ENCODE measurements around the gene SH3RF3.
"Not testable (repeated sequence)": the region's sequence is repeated elsewhere in the genome, so short reads cannot be mapped to it uniquely, and the experiment has no call there.

SH3RF3 gene

GRCh38 chr2:109160714-109161440, 31.9 kb downstream of the SH3RF3 start:
- DNase-seq: no peak

DNA sequence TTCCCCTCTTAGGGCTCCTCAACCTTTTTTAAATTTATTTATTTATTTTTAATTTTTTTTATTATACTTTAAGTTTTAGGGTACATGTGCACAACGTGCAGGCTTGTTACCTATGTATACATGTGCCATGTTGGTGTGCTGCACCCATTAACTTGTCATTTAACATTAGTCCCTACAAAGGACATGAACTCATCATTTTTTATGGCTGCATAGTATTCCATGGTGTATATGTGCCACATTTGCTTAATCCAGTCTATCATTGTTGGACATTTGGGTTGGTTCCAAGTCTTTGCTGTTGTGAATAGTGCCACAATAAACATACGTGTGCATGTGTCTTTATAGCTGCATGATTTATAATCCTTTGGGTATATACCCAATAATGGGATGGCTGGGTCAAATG, 33.4 kb downstream of the SH3RF3 start:
- not testable (repeated sequence) for DNase-seq

DNA sequence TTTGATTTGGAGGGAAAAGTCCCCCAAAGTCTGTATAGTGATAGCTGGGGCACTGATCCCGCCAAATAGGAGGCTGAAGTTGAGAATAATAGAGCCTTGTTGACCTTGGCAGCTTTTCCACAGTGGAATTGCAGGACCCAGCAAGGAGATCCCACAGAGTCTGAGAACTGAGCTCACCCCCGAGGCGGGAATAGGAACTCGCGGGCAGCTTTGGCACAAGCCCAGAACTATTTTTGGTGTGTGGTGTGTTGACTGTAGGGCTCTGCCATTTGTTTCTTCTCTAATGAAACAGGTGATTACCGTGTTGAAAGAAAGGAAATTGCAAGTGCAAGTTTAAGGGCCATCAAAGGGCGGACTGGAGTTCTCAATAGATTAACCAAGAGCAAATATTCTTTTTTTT, 34.0 kb downstream of the SH3RF3 start:
- no peak for DNase-seq

GRCh38 chr2:109164311-109164710, 35.3 kb downstream of the SH3RF3 start:
- no peak for DNase-seq

DNA sequence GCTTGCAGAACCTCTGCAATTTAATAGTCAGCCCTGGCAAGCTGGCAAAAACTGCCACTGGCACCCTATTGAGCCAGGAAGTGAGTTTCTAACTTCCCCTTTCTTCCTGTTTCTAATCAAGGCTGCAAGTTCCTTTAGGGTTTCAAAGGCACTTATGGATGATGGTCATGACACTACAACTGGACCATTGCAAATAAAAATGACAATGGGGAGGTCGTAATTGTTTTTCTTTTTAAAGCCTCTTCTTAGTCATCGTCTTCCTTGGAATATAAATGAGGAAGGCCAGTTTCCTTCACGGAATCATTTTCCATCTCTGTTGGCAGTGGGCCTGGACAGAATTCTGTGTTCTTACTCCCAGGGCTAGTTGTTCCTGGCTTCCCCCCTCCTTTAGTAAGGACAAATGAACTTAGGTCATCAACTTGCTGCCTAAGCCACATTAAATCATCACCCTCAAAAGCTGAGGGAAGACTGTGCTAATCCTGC, 35.8 kb downstream of the SH3RF3 start:
- DNase-seq: no peak

DNA sequence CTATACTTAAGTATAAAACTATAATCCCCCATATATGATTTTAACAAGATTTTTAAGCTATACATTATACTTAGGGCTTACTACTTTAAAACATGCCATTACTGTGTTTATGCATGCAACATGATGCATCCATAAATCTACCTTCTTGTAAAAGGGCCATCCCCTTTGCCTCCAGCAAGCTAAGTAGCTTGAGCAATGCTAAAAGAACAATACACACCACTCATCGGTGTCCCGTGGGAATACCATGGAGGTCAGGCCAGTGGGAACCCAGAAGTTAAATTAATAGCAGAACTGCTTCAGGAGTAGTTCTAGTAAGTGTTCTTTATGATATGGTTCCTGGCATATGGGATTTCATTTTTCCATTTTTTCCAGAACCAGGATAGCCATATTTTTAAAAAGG, 37.8 kb downstream of the SH3RF3 start:
- no peak for DNase-seq

DNA sequence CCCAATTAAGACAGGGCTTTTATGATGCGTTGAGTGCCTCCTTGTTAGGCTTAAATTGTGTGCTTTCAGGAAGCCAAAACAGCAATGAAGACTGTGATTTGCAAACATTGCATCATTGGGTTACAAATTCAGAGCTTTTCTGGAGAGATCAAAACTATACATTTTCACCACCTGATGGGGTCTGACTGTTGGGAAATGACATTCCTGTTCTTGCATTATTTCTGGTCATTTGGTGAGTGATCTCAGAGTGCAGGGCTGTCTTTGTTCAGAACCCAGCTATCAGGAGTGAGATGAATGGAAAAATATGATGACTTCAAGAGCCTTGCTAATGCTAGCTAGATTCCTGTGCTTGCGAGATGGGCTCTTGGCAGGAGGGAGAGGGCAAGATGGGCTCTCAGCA, 39.1 kb downstream of the SH3RF3 start:
- DNase-seq: no peak

DNA sequence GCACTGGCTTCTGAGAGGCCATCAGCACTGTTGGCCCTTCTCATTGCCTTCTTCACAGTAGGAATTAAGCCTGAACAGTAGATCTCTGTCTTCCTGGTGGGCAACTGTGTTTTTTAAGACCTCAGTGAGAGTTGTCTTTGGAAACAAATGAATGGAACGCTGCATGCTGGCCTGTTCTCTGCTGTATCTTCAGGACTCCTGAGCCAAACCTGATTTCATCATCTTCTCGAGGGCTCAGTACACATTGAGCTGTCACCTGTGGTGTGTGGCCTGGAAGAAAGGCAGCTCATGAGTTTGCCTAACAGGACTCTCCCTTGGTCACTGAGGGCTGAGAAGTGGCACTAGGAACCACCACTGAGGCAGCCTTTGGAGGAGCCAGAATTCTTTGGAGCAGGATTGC, 39.7 kb downstream of the SH3RF3 start:
- DNase-seq: no peak

GRCh38 chr2:109170645-109171044, 41.6 kb downstream of the SH3RF3 start:
- no peak for DNase-seq

GRCh38 chr2:109171444-109172334, 42.7 kb downstream of the SH3RF3 start:
- DNase-seq: no peak

DNA sequence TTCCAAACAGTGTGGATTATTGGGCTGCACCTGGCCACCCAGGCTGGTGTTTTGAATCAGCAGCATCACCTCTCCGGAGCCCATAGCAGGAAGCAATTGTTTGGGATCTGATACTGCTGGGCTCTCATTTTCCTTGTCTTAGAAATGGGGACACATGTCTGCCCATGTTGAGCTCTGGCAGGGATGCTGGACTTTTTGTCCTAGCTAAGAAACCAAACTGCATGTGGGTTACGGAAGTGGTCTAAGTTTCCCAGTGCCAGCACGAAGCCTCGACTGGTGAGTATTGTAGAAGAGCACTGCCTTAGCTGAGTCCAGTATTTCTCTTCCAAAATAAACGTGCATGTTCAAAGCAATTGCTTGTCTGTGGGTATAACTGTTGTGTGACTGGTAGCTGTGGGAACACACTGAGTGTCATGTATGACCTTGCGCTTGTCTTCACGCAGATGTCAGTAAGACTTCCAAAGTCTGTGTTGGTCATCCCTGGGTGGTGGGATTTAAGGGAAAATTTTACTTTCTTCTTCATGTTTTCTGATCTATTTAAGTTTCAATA, 43.6 kb downstream of the SH3RF3 start:
- no peak for DNase-seq

DNA sequence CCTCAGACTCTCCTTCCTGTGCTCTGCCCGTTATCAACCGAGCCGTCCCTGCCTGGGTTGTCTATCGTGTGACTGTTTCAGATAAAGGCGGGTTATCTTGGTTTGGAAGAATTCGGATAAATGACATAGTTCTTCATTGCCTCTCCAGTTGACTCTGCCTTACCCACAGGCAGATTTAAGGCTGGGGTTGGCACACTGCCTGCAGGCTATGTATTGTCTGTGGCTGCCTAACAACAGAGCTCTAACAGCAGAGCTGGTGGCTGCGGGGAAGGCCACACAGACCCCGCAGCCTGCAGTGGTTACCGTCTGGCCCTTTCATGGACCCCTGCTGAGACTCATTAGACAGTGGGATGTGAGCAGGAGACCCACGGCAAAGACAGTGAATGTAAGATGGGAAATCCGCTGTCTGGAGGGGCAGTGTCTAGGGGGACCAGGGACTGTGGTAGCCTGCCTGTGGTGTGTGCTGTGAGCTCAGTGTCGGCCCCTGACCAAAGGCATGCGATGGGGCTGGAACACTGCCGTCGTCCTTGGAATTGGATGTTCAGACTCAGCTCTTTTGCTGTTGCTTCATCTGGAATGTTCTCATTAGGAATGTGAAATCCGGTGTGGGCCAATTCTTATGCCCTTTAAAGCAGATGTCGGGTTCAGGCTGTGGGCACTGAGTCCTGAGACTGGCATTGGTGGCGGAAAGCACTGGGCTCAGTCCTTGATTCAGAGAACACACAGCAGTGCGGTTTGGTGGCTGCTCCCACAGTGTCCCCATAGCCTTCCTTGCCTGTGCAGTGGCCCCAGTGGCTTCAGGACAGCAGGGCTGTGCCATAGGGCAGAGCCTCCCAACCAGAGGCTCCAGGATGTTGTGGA, 44.5 kb downstream of the SH3RF3 start:
- DNase-seq: no peak

DNA sequence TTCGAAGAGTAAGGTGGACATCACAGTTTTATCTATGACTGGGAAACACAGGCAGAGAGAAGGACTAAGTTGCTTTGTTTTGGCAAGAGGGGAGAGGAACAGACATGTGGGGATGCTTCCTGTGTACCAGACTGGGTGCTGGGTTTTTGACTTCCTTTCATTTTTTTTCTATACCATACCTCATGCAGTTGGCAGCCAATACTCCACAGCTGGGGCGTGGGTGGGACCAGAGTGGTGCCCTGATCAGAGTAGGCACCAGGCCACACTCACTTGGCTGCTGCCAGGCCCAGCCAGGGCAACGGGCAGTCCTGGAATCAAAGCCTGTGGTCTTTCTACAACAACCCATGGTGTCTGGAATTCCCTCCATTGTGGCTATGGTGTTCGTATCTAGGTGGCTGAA, 45.2 kb downstream of the SH3RF3 start:
- no peak for DNase-seq

DNA sequence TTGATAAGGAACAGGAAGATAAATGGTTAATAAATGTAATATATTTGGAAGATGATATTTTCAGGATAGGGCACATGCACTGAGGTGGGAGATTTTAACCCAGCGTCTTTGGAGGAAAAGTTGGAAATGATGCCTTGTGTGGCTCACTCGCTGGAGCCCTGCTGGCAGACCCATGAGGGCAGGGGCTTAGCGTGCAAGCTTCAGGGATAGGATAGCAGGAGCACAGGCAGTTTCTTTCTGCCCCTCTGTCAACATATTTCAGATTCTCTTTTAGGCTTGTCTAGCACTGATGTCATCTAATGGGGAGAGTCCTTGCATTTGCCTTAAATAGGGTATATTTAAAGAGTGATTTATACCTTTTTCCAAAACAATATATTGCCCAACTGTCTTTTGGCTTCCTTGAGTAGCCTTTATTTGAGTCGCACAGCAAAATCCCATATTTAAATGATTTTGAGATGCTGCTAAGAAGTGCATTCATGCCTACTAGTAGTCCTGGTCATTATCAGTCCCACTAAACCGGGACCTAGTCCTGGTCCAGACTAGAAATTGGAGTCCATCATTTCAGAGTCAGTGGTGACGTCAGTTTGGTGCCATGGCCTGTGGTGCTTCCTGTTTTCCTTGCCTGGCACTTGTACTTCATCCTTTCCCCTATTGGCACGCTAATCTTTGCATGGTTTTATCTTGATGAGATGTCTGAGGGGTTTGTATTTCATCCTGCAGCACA, 45.8 kb downstream of the SH3RF3 start:
- DNase-seq: no peak

GRCh38 chr2:109175350-109175678, 46.3 kb downstream of the SH3RF3 start:
- no peak for DNase-seq

DNA sequence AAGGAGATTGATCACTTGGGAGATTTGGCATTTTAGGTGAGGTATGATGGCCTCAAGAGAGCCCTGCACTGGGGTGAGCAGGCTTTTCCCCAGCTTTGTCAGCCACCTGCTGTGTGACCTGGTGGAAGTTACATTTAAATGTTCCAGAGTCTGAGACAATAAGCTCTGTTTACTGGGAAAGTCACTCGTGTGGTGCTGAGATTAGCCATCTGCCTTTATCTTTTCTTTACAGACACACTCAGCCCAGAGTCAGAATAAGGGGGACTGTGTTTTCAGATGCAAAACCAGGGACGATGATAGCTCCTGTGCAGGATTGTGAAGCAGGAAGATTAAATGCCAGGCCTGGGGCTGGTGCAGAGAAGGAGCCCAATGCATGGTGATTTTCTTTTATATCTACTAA, 47.9 kb downstream of the SH3RF3 start:
- no peak for DNase-seq

DNA sequence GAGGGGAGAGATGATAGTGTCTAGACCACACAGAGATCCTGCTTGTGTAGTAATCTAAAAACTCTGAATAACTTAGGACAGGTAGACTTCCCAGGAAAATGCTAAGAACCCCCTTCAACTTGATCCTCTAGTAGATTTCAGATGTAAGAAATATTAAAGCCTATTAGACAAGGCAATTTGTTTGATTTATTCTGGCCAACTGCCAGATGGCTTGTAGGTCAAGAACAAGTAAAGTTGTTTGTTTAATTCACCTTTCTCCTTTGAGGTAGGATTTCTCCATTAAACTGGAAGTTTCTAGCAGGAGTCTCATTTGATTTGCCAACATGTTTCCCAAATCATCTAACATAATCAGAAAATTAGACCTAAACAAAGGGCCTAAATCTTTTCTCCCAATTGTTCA, 48.6 kb downstream of the SH3RF3 start:
- no peak for DNase-seq

DNA sequence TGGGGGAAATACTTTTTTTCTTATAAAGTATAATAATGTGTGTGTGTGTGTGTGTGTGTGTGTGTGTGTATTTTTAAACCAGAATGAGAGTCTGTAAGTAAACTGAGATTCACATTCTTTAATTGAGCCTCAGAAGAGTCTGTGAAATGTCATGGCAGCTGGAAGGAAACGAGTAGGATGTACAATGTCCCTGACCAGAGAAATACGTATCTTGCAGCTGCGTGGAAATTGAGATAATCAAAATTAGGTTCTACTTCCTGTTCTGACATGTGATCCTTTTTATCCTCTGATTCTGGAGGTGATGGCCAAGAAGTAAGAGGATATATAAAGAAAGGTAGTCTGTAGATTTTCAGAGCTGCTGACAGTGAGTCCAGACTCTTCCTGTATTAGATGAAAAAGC, 50.0 kb downstream of the SH3RF3 start:
- no peak for DNase-seq

GRCh38 chr2:109180786-109181185, 51.8 kb downstream of the SH3RF3 start:
- no peak for DNase-seq

DNA sequence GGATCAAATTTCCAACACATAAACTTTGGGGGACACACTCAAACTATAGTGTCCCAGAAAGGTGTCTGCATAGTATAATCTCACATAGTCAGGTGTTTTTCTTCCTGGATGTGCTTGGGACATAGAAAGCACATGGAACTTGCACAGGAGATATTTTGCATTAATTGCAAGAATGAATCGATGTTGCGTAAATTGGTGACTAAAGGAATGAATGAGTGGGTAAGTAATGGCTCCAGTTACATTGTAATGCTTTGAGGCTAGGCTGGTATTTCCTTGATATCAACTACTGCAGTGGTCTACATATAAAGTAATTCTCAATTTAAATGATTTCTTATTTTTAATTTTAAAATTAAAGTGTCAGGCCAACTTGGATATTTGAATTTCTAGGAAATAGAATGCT, 53.4 kb downstream of the SH3RF3 start:
- no peak for DNase-seq

DNA sequence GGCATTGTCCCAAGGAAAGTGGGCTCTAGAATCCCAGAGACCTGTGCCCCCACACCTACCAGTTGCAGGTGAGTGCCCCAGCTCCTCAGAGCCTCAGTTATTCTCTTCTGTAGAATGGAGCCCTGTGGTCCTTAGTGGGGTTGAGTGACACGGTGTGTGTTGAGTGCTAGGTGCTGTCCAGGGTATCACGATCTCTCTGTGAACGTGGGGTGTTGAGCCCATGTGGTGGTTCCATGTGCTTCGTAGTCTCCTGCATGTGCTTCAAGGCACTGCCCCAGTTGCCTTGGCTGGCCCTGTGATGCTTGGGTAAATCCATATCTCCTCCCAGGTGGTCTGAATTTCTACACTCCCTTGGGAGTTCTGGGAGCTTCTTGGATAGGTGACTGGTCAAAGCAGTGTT, 54.9 kb downstream of the SH3RF3 start:
- DNase-seq: no peak

DNA sequence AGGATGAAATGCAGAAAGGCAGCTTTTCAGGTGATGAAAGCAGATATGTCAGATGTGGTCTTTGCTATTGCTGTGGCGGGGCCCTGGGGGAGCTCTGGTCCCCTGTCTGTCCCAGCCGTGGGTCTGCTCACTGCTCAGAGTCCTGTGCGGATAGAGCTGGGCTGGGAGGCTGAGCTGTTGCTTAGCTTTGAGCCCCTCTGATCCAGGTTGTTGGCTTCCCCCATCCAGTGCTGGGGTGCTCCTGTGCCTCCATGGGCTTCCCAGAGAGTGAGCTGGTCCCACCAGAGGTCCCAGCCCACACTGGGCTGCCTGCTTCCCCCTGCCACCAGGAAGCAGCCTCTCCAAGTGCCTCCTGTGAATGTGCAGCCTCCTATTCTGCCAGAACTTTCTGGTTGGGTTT, 55.4 kb downstream of the SH3RF3 start:
- DNase-seq: no peak
